K562 (cell line): ENCODE measurements around the gene GABRG2. TPM values are rescaled to one million over a fixed set of nuclear protein-coding genes. Genes with fewer than 3 reads are reported as not detected.

ENCODE experiments used
- ATAC-seq: fragments of 200-7000 bp; cut with Tn5 transposase; 3 replicates; pipeline ENCODE4 v1.9.1; 2020; ENCODE audit warnings: moderate library complexity
- BruUV-seq: library from RNA; stranded (reverse); fragments of 400-500 nt; replicated peaks from 2 replicates; lab custom pipeline; 2021; lab: Mats Ljungman, UMichigan
- CTCF ChIA-PET: fragments of 300-600 bp; formaldehyde crosslinking; extraction: SDS; loops from one replicate; lab custom pipeline; 2021; ENCODE audit warnings: low intra/inter-chr PET ratio; lab: Yijun Ruan, JAX
- POLR2A ChIA-PET: fragments of 300-600, 350-650 bp; sonication (Branson Sonifier 250); formaldehyde crosslinking; extraction: SDS; loops from one replicate; lab custom pipeline; 2021; ENCODE audit warnings: antibody characterized with exemption, inconsistent platforms; lab: Yijun Ruan, JAX
- DNase-seq, 4 experiments: peaks; one replicate each; pipeline versions ENCODE4 v3.0.0 to v3.0.0-alpha.2; 2011 to 2018; ENCODE audit warnings: low spot score in 3 of 4, mixed read lengths in 3 of 4; ENCODE audit errors: extremely low read depth in 1 of 4
- FAIRE-seq: peaks from 2 replicates; lab custom pipeline; 2011; peaks lifted over from hg19 to GRCh38; lab: Jason Lieb, UNC
- H2AFZ ChIP-seq: 2 replicates; pipeline ENCODE4 v1.6.0; 2011; ENCODE audit warnings: low read depth, low read length, control low read depth, inconsistent platforms
- H3K27ac ChIP-seq: fragments of 200-600 bp; 3 replicates; pipeline ENCODE4 v1.8.0; 2011; ENCODE audit warnings: low read depth, mild to moderate bottlenecking, control low read depth, inconsistent platforms, low read length, moderate library complexity, mixed read lengths; ENCODE audit errors: extremely low read depth
- H3K27me3 ChIP-seq, 2 experiments: fragments of 300-600 bp in 1 of 2; 2 replicates in 1 of 2; 3 replicates in 1 of 2; pipeline versions ENCODE4 v1.6.0 to v1.8.0; 2011; ENCODE audit warnings: inconsistent platforms in 2 of 2, low read length in 2 of 2, mild to moderate bottlenecking in 1 of 2, mixed read lengths in 1 of 2, moderate library complexity in 1 of 2; ENCODE audit not compliant: control insufficient read depth in 2 of 2, insufficient read depth in 2 of 2
- H3K36me3 ChIP-seq: fragments of 300-600 bp; 3 replicates; pipeline ENCODE4 v1.8.0; 2011; ENCODE audit warnings: mild to moderate bottlenecking, low read length, inconsistent platforms; ENCODE audit not compliant: control insufficient read depth, insufficient read depth
- H3K4me1 ChIP-seq, 2 experiments: fragments of 200-600 bp in 1 of 2; replicated peaks in 1 of 2; 2 replicates in 1 of 2; 3 replicates in 1 of 2; pipeline versions ENCODE4 v1.5.1 to v1.8.0; 2011; ENCODE audit warnings: inconsistent platforms in 2 of 2, low read length in 2 of 2, mild to moderate bottlenecking in 1 of 2, mixed read lengths in 1 of 2, moderate library complexity in 1 of 2; ENCODE audit not compliant: control insufficient read depth in 2 of 2, insufficient read depth in 2 of 2
- H3K4me2 ChIP-seq: 2 replicates; pipeline ENCODE4 v1.6.1; 2011; ENCODE audit warnings: low read length, control low read depth, inconsistent platforms, mixed read lengths; ENCODE audit not compliant: insufficient read depth
- H3K4me3 ChIP-seq: fragments of 200-600 bp; sonication (generic), shearing (Covaris generic); 2 replicates; pipeline ENCODE4 v1.5.1; 2016; ENCODE audit warnings: control low read depth, inconsistent platforms
- H3K79me2 ChIP-seq: fragments of 200-600 bp; 3 replicates; pipeline ENCODE4 v1.8.0; 2011; ENCODE audit warnings: low read length, inconsistent platforms; ENCODE audit not compliant: control insufficient read depth, insufficient read depth
- H3K9ac ChIP-seq, 2 experiments: 2 replicates each; pipeline versions ENCODE4 v1.6.0 to v1.6.1; 2011; ENCODE audit warnings: low read depth in 2 of 2, low read length in 2 of 2, control low read depth in 1 of 2, inconsistent platforms in 1 of 2, mild to moderate bottlenecking in 1 of 2, mixed read lengths in 1 of 2; ENCODE audit not compliant: insufficient read depth in 1 of 2
- H3K9me1 ChIP-seq: one replicate; pipeline ENCODE4 v1.6.0; 2011; ENCODE audit warnings: inconsistent platforms, mild to moderate bottlenecking, low read length, moderate library complexity; ENCODE audit not compliant: control insufficient read depth, insufficient read depth
- H3K9me3 ChIP-seq: replicated peaks from 2 replicates; pipeline ENCODE4 v1.5.1; 2011; ENCODE audit warnings: low read depth, low read length, inconsistent platforms; ENCODE audit not compliant: control insufficient read depth, insufficient read depth
- H4K20me1 ChIP-seq: replicated peaks from 2 replicates; pipeline ENCODE4 v1.6.1; 2011; ENCODE audit warnings: low read length, inconsistent platforms, mixed read lengths; ENCODE audit not compliant: control insufficient read depth, insufficient read depth
- EHMT2 ChIP-seq: fragments of 450-650 bp; IDR thresholded peaks from 2 replicates; pipeline ENCODE4 v1.6.1; 2018; ENCODE audit warnings: antibody characterized with exemption
- HNRNPLL ChIP-seq: fragments of 200-400 bp; formaldehyde crosslinking; IDR thresholded peaks from 2 replicates; pipeline ENCODE4 v1.6.1; 2017; ENCODE audit warnings: low read length, low read depth, mild to moderate bottlenecking; ENCODE audit not compliant: poor library complexity, severe bottlenecking
- KHSRP ChIP-seq: fragments of 450-650 bp; IDR thresholded peaks from 2 replicates; pipeline ENCODE4 v1.6.1; 2017
- ZNF174 ChIP-seq: fragments of 250-450 bp; sonication (Bioruptor Pico); IDR thresholded peaks from 2 replicates; pipeline ENCODE4 v1.4.0; 2020; ENCODE audit warnings: mild to moderate bottlenecking
- WGBS: fragments of 100-300 bp; shearing (Covaris generic); methylation state at CpG from one replicate; pipeline ENCODE4 v1.1.6; 2016; ENCODE audit warnings: low coverage, mixed read lengths; ENCODE audit not compliant: insufficient coverage; ENCODE audit errors: missing lambda C conversion rate; 5-methylcytosine and 5-hydroxymethylcytosine counted together
- in situ Hi-C: fragments of 300-500 bp; cut with MboI; formaldehyde crosslinking; loops from 4 replicates; pipeline ENCODE4 v1.15.0; 2018; ENCODE audit warnings: inconsistent platforms, mixed read lengths
- intact Hi-C: fragments of 100-400 bp; cut with micrococcal nuclease; formaldehyde crosslinking; loops from 2 replicates; pipeline ENCODE4 v1.14.2; 2022
- polyA plus RNA-seq, 8 experiments: library from polyadenylated mRNA; depleted of rRNA in 4 of 8; stranded (reverse) in 5 of 8; unstranded in 3 of 8; fragments of >200 nt; fragmentation: Nextera tagmentation in 2 of 8; fragmentation: Illumina TruSeq in 1 of 8; extraction: Ambion mirVana in 2 of 8; extraction: Trizol in 1 of 8; gene quantifications; 2 replicates each; pipeline versions ENCODE4 v1.2.1 to v1.2.3, GENCODE V29; 2011 to 2014; ENCODE audit warnings: inconsistent platforms in 1 of 8, missing spikeins in 1 of 8
- total RNA-seq, 7 experiments: library from RNA; depleted of rRNA in 6 of 7; stranded (reverse); fragments of >200 nt in 6 of 7; fragmentation: Illumina TruSeq in 2 of 7; extraction: Trizol in 2 of 7; gene quantifications; 2 replicates each; pipeline versions ENCODE4 v1.2.1 to v1.2.3, GENCODE V29; 2011 to 2021; ENCODE audit warnings: low replicate concordance in 1 of 7
- TF ChIP-seq, protein P1 (sequence below): fragments of 450-650 bp; conservative IDR thresholded peaks from 2 replicates; pipeline ENCODE4 v1.6.1; 2016; ENCODE audit warnings: missing genetic modification characterization, low read depth, mild to moderate bottlenecking, control low read depth, missing compliant biosample characterization
- TF ChIP-seq, protein P2 (sequence below), 2 experiments: fragments of 450-650 bp; formaldehyde crosslinking in 1 of 2; IDR thresholded peaks; 2 replicates each; pipeline versions ENCODE4 v1.4.0 to v1.6.1; 2014 to 2020; ENCODE audit warnings: mild to moderate bottlenecking in 2 of 2, borderline replicate concordance in 1 of 2, low read depth in 1 of 2

The GABRG2 gene
- total and polyA plus RNA-seq, 9 of the 15 experiments (the other 6 are each of a cell fraction or from before 2014, with no cell fraction given) = 0.03 to 1.2 (median 0.30) TPM; not detected in 3

DNA sequence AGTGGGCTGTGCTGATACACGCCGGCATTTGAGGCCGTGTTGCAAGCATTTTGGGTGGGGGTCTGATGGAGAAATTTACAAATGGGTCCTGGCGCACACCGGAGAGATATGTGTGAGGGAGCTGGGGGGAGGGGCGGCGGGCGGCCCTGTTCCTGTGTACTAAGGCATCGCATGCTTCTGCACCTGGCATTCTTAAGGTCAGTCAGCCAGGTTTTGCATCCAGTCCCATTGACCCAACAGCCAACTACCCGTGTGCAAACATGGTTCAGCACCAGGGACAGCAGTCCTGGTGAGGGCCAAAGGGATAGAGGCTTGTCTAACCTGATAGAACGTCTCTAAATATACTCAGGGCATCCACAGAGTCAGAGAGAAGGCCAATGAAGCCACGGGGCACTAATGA is 839 bp downstream of the GABRG2 start:
- FAIRE-seq (no peak), DNase-seq (peak in 2 of 4 experiments; percentile 5 to 8), ATAC-seq (no peak)
- no peak overlapping the region for H3K4me3 ChIP-seq
- BruUV-seq = no TSS peak
- no peaks in the 10 kb centered on the region for H4K20me1 ChIP-seq
- in situ Hi-C loops (no loop called here), intact Hi-C loops (no loop called here)
- no peaks in the 10 kb centered on the region for H3K36me3 ChIP-seq
- no peaks in the 10 kb centered on the region for H3K79me2 ChIP-seq
- POLR2A ChIA-PET = no interaction called here
- H3K9me1 ChIP-seq = no peaks in the 10 kb centered on the region
- H3K4me2 ChIP-seq = no peak overlapping the region
- CTCF ChIA-PET = no interaction called here
- H3K27me3 ChIP-seq = no peaks in the 10 kb centered on the region
- no peaks in the 10 kb centered on the region; the same call in 1 of the 2 replicates for H3K9me3 ChIP-seq
- no peak overlapping the region for H3K27ac ChIP-seq
- no peak overlapping the region for H3K9ac ChIP-seq
- H3K4me1 ChIP-seq = no peaks in the 10 kb centered on the region
- WGBS = 2% methylated on average over 11 of the region's 12 CpGs
- TF ChIP-seq, protein P1, sequence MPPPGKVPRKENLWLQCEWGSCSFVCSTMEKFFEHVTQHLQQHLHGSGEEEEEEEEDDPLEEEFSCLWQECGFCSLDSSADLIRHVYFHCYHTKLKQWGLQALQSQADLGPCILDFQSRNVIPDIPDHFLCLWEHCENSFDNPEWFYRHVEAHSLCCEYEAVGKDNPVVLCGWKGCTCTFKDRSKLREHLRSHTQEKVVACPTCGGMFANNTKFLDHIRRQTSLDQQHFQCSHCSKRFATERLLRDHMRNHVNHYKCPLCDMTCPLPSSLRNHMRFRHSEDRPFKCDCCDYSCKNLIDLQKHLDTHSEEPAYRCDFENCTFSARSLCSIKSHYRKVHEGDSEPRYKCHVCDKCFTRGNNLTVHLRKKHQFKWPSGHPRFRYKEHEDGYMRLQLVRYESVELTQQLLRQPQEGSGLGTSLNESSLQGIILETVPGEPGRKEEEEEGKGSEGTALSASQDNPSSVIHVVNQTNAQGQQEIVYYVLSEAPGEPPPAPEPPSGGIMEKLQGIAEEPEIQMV (tag) = no peak
- TF ChIP-seq KHSRP (no peak), HNRNPLL (no peak), EHMT2 (peak; percentile 56), ZNF174 (CRISPR knock-in tag) (no peak)
- TF ChIP-seq, protein P2, sequence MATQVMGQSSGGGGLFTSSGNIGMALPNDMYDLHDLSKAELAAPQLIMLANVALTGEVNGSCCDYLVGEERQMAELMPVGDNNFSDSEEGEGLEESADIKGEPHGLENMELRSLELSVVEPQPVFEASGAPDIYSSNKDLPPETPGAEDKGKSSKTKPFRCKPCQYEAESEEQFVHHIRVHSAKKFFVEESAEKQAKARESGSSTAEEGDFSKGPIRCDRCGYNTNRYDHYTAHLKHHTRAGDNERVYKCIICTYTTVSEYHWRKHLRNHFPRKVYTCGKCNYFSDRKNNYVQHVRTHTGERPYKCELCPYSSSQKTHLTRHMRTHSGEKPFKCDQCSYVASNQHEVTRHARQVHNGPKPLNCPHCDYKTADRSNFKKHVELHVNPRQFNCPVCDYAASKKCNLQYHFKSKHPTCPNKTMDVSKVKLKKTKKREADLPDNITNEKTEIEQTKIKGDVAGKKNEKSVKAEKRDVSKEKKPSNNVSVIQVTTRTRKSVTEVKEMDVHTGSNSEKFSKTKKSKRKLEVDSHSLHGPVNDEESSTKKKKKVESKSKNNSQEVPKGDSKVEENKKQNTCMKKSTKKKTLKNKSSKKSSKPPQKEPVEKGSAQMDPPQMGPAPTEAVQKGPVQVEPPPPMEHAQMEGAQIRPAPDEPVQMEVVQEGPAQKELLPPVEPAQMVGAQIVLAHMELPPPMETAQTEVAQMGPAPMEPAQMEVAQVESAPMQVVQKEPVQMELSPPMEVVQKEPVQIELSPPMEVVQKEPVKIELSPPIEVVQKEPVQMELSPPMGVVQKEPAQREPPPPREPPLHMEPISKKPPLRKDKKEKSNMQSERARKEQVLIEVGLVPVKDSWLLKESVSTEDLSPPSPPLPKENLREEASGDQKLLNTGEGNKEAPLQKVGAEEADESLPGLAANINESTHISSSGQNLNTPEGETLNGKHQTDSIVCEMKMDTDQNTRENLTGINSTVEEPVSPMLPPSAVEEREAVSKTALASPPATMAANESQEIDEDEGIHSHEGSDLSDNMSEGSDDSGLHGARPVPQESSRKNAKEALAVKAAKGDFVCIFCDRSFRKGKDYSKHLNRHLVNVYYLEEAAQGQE (IDR thresholded peaks at IDR 0.05; ENCODE audit: borderline replicate concordance) = peak; percentile 76
- TF ChIP-seq, protein P2 (CRISPR knock-in tag; IDR thresholded peaks at IDR 0.05; ENCODE audit: low read depth) = peak; percentile 76
- no peak overlapping the region for H2AFZ ChIP-seq
